ENCODE results near the gene RPL13A. TPM values are rescaled to one million over a fixed set of nuclear protein-coding genes. Genes with fewer than 3 reads are reported as not detected.

The RPL13A gene
- total and polyA plus RNA-seq, 9 of the 15 experiments (the other 6 are each of a cell fraction or from before 2014, with no cell fraction given): 1,744 to 5,482 (median 2,949) TPM

GRCh38 chr19:49492573-49493405 lies 5.4 kb downstream of the RPL13A start (continued):
- no peak for TF ChIP-seq CREB3 (tag; conservative IDR thresholded peaks at IDR 0.05; ENCODE audit: low read depth)
- no peak for TF ChIP-seq HDAC3 (IDR thresholded peaks at IDR 0.05; ENCODE audit: borderline replicate concordance, partially characterized antibody)
- TF ChIP-seq CHAMP1 (IDR thresholded peaks at IDR 0.05): no peak
- no peak for TF ChIP-seq FOS (IDR thresholded peaks at IDR 0.05; ENCODE audit: extremely low read depth, insufficient read length)
- TF ChIP-seq FUS (optimal IDR thresholded peaks at IDR 0.05; ENCODE audit: low read depth, low read length): no peak
- TF ChIP-seq CGGBP1 (CRISPR knock-in tag; IDR thresholded peaks at IDR 0.05): no peak
- TF ChIP-seq ZNF77 (CRISPR knock-in tag; IDR thresholded peaks at IDR 0.05): peak; percentile 93
- no peak for TF ChIP-seq HNRNPK (IDR thresholded peaks at IDR 0.05; ENCODE audit: low read depth, low read length, poor library complexity, severe bottlenecking)
- TF ChIP-seq ZBED1 (IDR thresholded peaks at IDR 0.05): peak; percentile 61
- peak; percentile 10; the same call in 1 of the 2 replicates for TF ChIP-seq ELF4 (CRISPR knock-in tag; IDR thresholded peaks at IDR 0.05)
- TF ChIP-seq MTA1 (IDR thresholded peaks at IDR 0.05; ENCODE audit: borderline replicate concordance): no peak
- no peak for TF ChIP-seq NR2C2 (CRISPR knock-in tag; IDR thresholded peaks at IDR 0.05)
- TF ChIP-seq NR2C2 (tag; IDR thresholded peaks at IDR 0.05): no peak
- TF ChIP-seq ZNF449 (CRISPR knock-in tag; IDR thresholded peaks at IDR 0.05): no peak
- TF ChIP-seq POLR3A (IDR thresholded peaks at IDR 0.05; ENCODE audit: borderline replicate concordance, extremely low read depth, insufficient read depth, insufficient read length): no peak
- TF ChIP-seq ZNF57 (CRISPR knock-in tag; IDR thresholded peaks at IDR 0.05): peak; percentile 69
